WTC11 (cell line): ENCODE results near the gene STK32C. TPM values are rescaled to one million over a fixed set of nuclear protein-coding genes. Genes with fewer than 3 reads are reported as not detected.

Source experiments
- ATAC-seq: fragments of 200-7000 bp; cut with Tn5 transposase; 2 replicates; pipeline ENCODE4 v1.10.0; 2021; ENCODE audit warnings: mild to moderate bottlenecking, moderate library complexity
- CTCF ChIA-PET: fragments of 300-600 bp; sonication (Branson Sonifier 250); formaldehyde crosslinking; loops from one replicate; lab custom pipeline; 2021; ENCODE audit warnings: antibody characterized with exemption; lab: Charles Lee
- POLR2A ChIA-PET: fragments of 350-600 bp; sonication (Branson Sonifier 250); formaldehyde crosslinking; loops from one replicate; lab custom pipeline; 2021; ENCODE audit warnings: antibody characterized with exemption; lab: Charles Lee
- DNase-seq: peaks from one replicate; pipeline ENCODE4 v3.0.0; 2021; ENCODE audit warnings: low spot score
- H3K27ac Mint-ChIP-seq: 2 replicates; pipeline ENCODE4 v1.8.0; 2021; ENCODE audit warnings: mixed read lengths
- H3K27me3 Mint-ChIP-seq: 2 replicates; pipeline ENCODE4 v1.8.0; 2021; ENCODE audit warnings: low read depth, mild to moderate bottlenecking, moderate library complexity, mixed read lengths
- H3K36me3 Mint-ChIP-seq: 2 replicates; pipeline ENCODE4 v1.8.0; 2021; ENCODE audit warnings: mixed read lengths
- H3K4me1 Mint-ChIP-seq: 2 replicates; pipeline ENCODE4 v1.8.0; 2022; ENCODE audit warnings: mixed read lengths
- H3K4me3 Mint-ChIP-seq: 2 replicates; pipeline ENCODE4 v1.8.0; 2021; ENCODE audit warnings: mild to moderate bottlenecking, moderate library complexity, mixed read lengths
- H3K9me3 Mint-ChIP-seq: 2 replicates; pipeline ENCODE4 v1.8.0; 2021; ENCODE audit warnings: mixed read lengths
- CREM ChIP-seq: sonication (generic); formaldehyde crosslinking; IDR thresholded peaks from 2 replicates; pipeline ENCODE4 v1.8.1; 2022; ENCODE audit warnings: mild to moderate bottlenecking, missing genetic modification reagents, moderate library complexity
- ELF4 ChIP-seq: sonication (generic); formaldehyde crosslinking; IDR thresholded peaks from 2 replicates; pipeline ENCODE4 v1.8.1; 2022; ENCODE audit warnings: low read depth, mild to moderate bottlenecking, moderate library complexity, missing genetic modification reagents
- GTF2I ChIP-seq: fragments of 250-450 bp; sonication (Bioruptor Pico); conservative IDR thresholded peaks from 2 replicates; pipeline ENCODE4 v1.4.0; 2021; ENCODE audit warnings: mild to moderate bottlenecking
- JUN ChIP-seq: sonication (generic); formaldehyde crosslinking; IDR thresholded peaks from 2 replicates; pipeline ENCODE4 v1.8.0; 2023; ENCODE audit warnings: mild to moderate bottlenecking, missing genetic modification reagents
- SP1 ChIP-seq: sonication (generic); formaldehyde crosslinking; conservative IDR thresholded peaks from 2 replicates; pipeline ENCODE4 v1.8.1; 2022; ENCODE audit warnings: missing genetic modification reagents
- TEAD1 ChIP-seq: sonication (generic); formaldehyde crosslinking; IDR thresholded peaks from 2 replicates; pipeline ENCODE4 v1.8.0; 2022; ENCODE audit warnings: mild to moderate bottlenecking, missing genetic modification reagents
- ZNF263 ChIP-seq: sonication (generic); formaldehyde crosslinking; IDR thresholded peaks from 2 replicates; pipeline ENCODE4 v1.8.1; 2022; ENCODE audit warnings: low read depth, mild to moderate bottlenecking, moderate library complexity, missing genetic modification reagents
- ZNF416 ChIP-seq: fragments of 250-450 bp; sonication (Bioruptor Pico); IDR thresholded peaks from 2 replicates; pipeline ENCODE4 v1.9.0; 2021; ENCODE audit warnings: mild to moderate bottlenecking, inconsistent platforms
- ZNF423 ChIP-seq: fragments of 250-450 bp; sonication (Bioruptor Pico); IDR thresholded peaks from 2 replicates; pipeline ENCODE4 v2.1.2; 2022; ENCODE audit warnings: mild to moderate bottlenecking, moderate library complexity
- ZNF671 ChIP-seq: fragments of 250-450 bp; sonication (Bioruptor Pico); IDR thresholded peaks from 2 replicates; pipeline ENCODE4 v1.8.0; 2021; ENCODE audit warnings: mild to moderate bottlenecking
- total RNA-seq: library from RNA; stranded (reverse); gene quantifications from 3 replicates; pipeline ENCODE4 v1.2.3, GENCODE V29; 2021
- TF ChIP-seq, protein P1 (sequence below): sonication (generic); formaldehyde crosslinking; IDR thresholded peaks from 2 replicates; pipeline ENCODE4 v1.8.1; 2022; ENCODE audit warnings: mild to moderate bottlenecking, missing genetic modification reagents, moderate library complexity, borderline replicate concordance
- TF ChIP-seq, protein P2 (sequence below): fragments of 250-450 bp; sonication (Bioruptor Pico); conservative IDR thresholded peaks from 2 replicates; pipeline ENCODE4 v1.9.0; 2021; ENCODE audit warnings: mild to moderate bottlenecking
- TF ChIP-seq, protein P3 (sequence below): fragments of 250-450 bp; sonication (Bioruptor Pico); IDR thresholded peaks from 2 replicates; pipeline ENCODE4 v1.9.0; 2021; ENCODE audit warnings: mild to moderate bottlenecking
- TF ChIP-seq, protein P4 (sequence below): fragments of 250-450 bp; sonication (Bioruptor Pico); IDR thresholded peaks from 2 replicates; pipeline ENCODE4 v1.9.0; 2021; ENCODE audit warnings: mild to moderate bottlenecking
- TF ChIP-seq, protein P5 (sequence below): sonication (generic); formaldehyde crosslinking; IDR thresholded peaks from 2 replicates; pipeline ENCODE4 v1.8.0; 2023; ENCODE audit warnings: mild to moderate bottlenecking, missing genetic modification reagents

Gene STK32C
- total RNA-seq, 1 experiment from 2014 or later, result 20.7 TPM

DNA sequence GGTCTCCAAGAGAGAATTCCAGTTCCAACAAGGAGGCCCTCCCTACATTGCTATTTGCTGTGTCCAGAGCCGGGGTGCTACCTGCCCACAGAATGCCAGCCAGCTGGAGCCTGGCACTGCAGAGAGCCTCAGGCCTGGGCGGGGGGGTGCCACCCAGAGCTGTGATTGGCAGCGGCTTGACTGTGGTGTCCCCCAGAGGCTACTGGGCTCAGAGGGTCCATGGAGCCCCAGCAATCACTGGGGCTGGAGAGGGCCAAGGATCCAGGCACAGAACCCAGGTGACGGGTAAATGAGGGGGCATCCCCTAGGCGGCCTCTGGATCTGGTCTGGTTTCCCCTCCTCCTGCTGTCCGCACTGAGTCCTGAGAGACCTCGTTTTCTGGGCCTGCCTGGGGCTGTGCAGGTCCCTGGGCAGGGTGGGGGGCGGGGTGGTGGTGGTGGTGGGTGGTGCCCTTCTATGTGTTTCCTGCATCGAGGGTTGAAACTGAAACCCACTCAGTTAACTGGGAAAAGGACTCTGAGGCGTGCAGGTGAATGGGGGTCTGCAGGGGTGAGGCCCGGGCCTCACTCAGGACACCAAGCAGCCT, 108.4 kb downstream of the STK32C start:
- Mint-ChIP-seq H3K4me1 (no peaks in the 10 kb centered on the region), H3K4me3 (no peak overlapping the region), H3K27me3 (no peaks in the 10 kb centered on the region), H3K27ac (no peak overlapping the region), H3K36me3 (no peaks in the 10 kb centered on the region), H3K9me3 (no peaks in the 10 kb centered on the region)
- ATAC-seq, result no peak
- DNase-seq, result no peak
- TF ChIP-seq, protein P1, sequence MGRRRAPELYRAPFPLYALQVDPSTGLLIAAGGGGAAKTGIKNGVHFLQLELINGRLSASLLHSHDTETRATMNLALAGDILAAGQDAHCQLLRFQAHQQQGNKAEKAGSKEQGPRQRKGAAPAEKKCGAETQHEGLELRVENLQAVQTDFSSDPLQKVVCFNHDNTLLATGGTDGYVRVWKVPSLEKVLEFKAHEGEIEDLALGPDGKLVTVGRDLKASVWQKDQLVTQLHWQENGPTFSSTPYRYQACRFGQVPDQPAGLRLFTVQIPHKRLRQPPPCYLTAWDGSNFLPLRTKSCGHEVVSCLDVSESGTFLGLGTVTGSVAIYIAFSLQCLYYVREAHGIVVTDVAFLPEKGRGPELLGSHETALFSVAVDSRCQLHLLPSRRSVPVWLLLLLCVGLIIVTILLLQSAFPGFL (CRISPR knock-in tag), result no peak
- TF ChIP-seq ZNF416 (CRISPR knock-in tag) (no peak), ZNF423 (CRISPR knock-in tag) (no peak), ELF4 (CRISPR knock-in tag) (no peak)
- CTCF ChIA-PET, result no interaction called here
- POLR2A ChIA-PET, result no interaction called here

DNA sequence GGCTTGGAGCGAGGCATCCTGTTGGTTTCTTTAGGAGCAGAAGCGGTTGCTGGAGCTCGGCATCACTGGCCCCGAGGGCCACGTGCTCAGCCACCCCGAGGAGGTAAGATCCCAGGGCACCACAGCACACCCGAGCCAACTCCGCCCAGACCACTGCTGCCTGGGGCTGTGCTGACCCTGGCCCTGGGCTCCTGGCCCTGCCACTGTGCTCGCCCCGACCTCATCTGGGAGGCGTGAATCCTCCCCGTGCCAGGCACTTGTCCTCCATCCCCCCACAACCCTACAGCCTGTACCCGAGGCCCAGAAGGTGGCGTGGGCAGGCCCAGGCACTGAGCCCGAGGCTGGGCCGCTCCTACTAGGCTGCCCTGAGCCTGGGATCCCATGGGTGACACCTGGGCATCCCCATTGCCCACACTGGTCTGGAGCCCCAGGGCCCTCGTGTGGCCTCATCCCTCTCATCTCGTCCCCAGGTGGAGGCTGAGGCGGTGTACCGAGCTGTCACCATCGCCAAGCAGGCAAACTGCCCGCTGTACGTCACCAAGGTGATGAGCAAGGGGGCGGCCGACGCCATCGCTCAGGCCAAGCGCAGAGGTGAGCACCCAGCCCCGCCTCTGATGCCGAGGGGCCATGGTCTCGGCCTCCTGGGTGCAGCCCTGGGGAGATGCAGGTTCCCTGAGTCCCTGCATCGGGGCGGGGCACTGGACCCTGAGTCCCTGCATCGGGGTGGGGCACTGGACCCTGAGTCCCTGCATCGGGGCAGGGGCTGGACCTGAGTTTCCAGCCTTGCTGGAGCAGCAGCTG, 109.2 kb downstream of the STK32C start:
- Mint-ChIP-seq H3K4me3 (no peak overlapping the region), H3K27me3 (no peaks in the 10 kb centered on the region), H3K9me3 (no peaks in the 10 kb centered on the region), H3K27ac (no peak overlapping the region), H3K4me1 (no peaks in the 10 kb centered on the region), H3K36me3 (no peaks in the 10 kb centered on the region)
- no peak for TF ChIP-seq ELF4 (CRISPR knock-in tag)
- TF ChIP-seq GTF2I (CRISPR knock-in tag), result no peak
- no peak for TF ChIP-seq CREM (CRISPR knock-in tag)
- TF ChIP-seq, protein P2, sequence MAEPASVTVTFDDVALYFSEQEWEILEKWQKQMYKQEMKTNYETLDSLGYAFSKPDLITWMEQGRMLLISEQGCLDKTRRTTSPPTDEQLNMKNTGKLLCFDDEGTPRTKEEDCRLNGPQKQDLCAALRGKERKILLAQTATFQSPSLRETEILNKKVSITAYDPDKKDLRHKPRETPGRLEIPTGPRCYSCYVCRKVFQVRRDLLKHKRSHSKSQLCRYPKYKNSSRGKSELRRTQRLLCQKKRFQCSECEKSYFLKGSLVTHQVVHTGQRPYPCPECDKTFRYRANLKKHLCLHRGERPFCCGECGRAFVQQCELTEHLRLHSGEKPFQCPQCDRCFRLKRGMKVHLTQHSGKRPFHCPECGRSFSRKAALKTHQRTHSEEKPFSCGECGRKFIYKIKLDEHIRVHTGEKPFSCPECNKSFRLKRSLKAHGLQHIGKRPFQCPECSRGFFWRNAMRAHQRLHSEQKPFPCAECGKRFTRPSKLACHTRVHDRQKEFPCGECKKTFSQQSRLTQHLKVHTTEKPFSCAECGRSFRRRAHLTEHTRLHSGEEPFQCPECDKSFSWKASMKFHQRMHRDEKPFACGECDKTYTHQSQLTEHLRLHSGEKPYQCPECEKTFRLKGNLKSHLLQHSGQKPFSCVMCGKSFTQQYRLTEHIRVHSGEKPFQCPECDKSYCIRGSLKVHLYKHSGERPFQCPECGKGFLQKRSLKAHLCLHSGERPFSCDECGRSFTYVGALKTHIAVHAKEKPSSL (CRISPR knock-in tag), result no peak
- TF ChIP-seq, protein P3, sequence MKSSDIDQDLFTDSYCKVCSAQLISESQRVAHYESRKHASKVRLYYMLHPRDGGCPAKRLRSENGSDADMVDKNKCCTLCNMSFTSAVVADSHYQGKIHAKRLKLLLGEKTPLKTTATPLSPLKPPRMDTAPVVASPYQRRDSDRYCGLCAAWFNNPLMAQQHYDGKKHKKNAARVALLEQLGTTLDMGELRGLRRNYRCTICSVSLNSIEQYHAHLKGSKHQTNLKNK, result no peak
- TF ChIP-seq SP1 (CRISPR knock-in tag), result no peak
- no peak for TF ChIP-seq JUN (CRISPR knock-in tag)
- TF ChIP-seq, protein P4, sequence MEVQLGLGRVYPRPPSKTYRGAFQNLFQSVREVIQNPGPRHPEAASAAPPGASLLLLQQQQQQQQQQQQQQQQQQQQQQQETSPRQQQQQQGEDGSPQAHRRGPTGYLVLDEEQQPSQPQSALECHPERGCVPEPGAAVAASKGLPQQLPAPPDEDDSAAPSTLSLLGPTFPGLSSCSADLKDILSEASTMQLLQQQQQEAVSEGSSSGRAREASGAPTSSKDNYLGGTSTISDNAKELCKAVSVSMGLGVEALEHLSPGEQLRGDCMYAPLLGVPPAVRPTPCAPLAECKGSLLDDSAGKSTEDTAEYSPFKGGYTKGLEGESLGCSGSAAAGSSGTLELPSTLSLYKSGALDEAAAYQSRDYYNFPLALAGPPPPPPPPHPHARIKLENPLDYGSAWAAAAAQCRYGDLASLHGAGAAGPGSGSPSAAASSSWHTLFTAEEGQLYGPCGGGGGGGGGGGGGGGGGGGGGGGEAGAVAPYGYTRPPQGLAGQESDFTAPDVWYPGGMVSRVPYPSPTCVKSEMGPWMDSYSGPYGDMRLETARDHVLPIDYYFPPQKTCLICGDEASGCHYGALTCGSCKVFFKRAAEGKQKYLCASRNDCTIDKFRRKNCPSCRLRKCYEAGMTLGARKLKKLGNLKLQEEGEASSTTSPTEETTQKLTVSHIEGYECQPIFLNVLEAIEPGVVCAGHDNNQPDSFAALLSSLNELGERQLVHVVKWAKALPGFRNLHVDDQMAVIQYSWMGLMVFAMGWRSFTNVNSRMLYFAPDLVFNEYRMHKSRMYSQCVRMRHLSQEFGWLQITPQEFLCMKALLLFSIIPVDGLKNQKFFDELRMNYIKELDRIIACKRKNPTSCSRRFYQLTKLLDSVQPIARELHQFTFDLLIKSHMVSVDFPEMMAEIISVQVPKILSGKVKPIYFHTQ (CRISPR knock-in tag), result no peak
- no peak for ATAC-seq
- CTCF ChIA-PET, result no interaction called here
- POLR2A ChIA-PET, result no interaction called here
- DNase-seq, result no peak

DNA sequence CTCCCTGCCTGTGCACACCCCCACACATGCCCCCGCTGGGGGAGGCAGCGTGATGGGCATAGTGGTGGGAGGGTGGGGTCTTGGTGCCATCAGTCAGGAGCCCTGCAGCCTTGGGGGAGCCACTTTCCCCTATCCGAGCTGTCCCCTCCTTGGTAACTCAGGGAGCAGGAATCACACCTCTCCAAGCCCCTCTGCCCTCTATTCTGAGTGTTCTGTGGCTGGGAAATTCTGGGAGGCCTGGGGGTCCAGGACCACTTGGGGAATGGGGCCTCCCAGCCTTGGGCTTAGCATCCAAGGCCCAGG, 109.7 kb downstream of the STK32C start:
- Mint-ChIP-seq H3K27me3 (no peaks in the 10 kb centered on the region), H3K4me3 (no peak overlapping the region), H3K27ac (no peak overlapping the region)
- CTCF ChIA-PET, result no interaction called here
- no peak for DNase-seq
- POLR2A ChIA-PET, result no interaction called here
- TF ChIP-seq, protein P5, sequence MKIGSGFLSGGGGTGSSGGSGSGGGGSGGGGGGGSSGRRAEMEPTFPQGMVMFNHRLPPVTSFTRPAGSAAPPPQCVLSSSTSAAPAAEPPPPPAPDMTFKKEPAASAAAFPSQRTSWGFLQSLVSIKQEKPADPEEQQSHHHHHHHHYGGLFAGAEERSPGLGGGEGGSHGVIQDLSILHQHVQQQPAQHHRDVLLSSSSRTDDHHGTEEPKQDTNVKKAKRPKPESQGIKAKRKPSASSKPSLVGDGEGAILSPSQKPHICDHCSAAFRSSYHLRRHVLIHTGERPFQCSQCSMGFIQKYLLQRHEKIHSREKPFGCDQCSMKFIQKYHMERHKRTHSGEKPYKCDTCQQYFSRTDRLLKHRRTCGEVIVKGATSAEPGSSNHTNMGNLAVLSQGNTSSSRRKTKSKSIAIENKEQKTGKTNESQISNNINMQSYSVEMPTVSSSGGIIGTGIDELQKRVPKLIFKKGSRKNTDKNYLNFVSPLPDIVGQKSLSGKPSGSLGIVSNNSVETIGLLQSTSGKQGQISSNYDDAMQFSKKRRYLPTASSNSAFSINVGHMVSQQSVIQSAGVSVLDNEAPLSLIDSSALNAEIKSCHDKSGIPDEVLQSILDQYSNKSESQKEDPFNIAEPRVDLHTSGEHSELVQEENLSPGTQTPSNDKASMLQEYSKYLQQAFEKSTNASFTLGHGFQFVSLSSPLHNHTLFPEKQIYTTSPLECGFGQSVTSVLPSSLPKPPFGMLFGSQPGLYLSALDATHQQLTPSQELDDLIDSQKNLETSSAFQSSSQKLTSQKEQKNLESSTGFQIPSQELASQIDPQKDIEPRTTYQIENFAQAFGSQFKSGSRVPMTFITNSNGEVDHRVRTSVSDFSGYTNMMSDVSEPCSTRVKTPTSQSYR (CRISPR knock-in tag), result no peak
- TF ChIP-seq TEAD1 (CRISPR knock-in tag), result no peak
- TF ChIP-seq, protein P2 (CRISPR knock-in tag), result no peak
- TF ChIP-seq, protein P4 (CRISPR knock-in tag), result no peak
- TF ChIP-seq ZNF263 (CRISPR knock-in tag), result no peak
- no peak for TF ChIP-seq ZNF671 (CRISPR knock-in tag)
- TF ChIP-seq, all 79 proteins: peak for 0
- Mint-ChIP-seq H3K36me3 (no peaks in the 10 kb centered on the region; the same call in 1 of the 2 replicates), H3K4me1 (no peaks in the 10 kb centered on the region), H3K9me3 (no peaks in the 10 kb centered on the region)
- ATAC-seq, result no peak
